ENCODE results near the gene ZNF814.
"Not testable (repeated sequence)": the region's sequence is repeated elsewhere in the genome, so short reads cannot be mapped to it uniquely, and the experiment has no call there.

DNA sequence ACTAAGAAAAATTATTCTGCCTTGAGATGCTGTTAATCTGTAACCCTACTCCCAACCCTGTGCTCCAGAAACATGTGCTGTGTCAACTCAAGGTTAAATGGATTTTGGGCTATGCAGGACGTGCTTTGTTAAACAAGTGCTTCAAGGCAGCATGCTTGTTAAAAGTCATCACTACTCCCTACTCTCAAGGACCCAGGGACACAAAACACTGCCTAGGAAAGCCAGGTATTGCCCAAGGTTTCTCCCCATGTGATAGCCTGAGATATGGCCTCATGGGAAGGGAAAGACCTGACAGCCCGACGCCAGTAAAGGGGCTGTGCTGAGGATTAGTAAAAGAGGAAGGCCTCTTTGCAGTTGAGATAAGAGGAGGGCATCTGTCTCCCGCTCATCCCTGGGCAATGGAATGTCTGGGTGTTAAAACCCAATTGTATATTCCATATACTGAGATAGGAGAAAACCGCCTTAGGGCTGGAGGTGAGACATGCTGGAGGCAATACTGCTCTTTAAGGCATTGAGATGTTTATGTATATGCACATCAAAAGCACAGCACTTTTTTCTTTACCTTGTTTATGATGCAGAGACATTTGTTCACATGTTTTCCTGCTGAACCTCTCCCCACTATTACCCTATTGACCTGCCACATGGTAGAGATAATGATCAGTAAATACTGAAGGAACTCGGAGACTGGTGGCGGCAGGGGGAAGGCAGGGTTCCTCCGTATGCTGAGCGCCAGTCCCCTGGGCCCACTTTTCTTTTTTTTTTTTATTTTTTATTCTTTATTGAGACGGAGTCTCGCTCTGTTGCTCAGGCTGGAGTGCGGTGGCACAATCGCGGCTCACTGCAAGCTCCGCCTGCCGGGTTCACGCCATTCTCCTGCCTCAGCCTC, 78.2 kb downstream of the ZNF814 start:
- not testable (repeated sequence) for TF ChIP-seq CTCF, POLR2AphosphoS5 (IDR thresholded peaks at IDR 0.05)
